ENCODE results near the gene KEL.
"Not testable (repeated sequence)": the region's sequence is repeated elsewhere in the genome, so short reads cannot be mapped to it uniquely, and the experiment has no call there.

The KEL gene, protein sequence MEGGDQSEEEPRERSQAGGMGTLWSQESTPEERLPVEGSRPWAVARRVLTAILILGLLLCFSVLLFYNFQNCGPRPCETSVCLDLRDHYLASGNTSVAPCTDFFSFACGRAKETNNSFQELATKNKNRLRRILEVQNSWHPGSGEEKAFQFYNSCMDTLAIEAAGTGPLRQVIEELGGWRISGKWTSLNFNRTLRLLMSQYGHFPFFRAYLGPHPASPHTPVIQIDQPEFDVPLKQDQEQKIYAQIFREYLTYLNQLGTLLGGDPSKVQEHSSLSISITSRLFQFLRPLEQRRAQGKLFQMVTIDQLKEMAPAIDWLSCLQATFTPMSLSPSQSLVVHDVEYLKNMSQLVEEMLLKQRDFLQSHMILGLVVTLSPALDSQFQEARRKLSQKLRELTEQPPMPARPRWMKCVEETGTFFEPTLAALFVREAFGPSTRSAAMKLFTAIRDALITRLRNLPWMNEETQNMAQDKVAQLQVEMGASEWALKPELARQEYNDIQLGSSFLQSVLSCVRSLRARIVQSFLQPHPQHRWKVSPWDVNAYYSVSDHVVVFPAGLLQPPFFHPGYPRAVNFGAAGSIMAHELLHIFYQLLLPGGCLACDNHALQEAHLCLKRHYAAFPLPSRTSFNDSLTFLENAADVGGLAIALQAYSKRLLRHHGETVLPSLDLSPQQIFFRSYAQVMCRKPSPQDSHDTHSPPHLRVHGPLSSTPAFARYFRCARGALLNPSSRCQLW

DNA sequence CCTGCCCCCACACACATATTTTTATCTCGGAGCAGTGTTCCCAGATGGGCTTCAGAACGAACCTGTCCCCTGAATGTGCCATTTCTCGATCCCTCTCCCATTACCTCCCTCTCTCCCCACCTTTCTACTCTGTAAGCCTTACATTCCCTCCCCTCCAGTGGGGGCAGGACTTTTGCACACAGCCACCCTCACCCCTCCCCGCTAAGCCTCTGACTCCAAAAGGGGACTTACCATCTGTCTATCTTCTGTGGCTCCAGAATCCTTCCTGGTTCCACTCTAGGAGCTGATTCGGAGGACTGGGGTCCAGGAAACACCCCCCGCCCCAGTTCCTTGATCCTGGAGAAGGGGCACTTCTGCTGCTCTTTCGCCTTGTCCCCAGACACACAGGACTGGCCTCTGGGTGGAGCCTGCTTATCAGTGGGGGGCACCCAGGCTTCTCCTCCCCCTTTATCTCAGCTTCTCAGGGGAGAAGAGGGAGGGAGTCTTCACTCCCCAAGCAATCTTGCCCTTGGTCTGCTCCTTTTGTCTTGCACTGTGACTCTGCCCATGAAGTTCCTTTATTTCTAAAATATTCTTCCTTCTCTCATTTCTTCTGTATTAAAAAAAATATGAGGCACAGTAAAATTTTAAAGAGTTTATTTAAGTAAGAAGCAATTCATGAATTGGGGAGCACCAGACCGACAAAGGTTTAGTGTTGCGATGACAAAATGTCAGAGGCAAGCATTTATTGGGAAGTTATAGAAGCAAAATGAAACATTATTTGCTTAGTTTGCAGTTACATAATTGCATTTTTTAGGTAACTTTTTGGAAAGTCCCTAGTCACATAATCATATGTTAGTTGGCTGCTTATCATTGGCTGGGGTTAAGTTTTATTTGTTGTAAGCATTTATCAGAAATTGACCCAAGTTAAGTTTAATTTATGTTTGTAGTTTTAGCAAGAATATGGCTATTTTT is at the start of gene KEL:
TSS of gene KEL (minus strand) at position 391 of the 954 bp plus-strand sequence. CDS start at position 234, 157 bp downstream.
- DNase-seq = no peak

DNA sequence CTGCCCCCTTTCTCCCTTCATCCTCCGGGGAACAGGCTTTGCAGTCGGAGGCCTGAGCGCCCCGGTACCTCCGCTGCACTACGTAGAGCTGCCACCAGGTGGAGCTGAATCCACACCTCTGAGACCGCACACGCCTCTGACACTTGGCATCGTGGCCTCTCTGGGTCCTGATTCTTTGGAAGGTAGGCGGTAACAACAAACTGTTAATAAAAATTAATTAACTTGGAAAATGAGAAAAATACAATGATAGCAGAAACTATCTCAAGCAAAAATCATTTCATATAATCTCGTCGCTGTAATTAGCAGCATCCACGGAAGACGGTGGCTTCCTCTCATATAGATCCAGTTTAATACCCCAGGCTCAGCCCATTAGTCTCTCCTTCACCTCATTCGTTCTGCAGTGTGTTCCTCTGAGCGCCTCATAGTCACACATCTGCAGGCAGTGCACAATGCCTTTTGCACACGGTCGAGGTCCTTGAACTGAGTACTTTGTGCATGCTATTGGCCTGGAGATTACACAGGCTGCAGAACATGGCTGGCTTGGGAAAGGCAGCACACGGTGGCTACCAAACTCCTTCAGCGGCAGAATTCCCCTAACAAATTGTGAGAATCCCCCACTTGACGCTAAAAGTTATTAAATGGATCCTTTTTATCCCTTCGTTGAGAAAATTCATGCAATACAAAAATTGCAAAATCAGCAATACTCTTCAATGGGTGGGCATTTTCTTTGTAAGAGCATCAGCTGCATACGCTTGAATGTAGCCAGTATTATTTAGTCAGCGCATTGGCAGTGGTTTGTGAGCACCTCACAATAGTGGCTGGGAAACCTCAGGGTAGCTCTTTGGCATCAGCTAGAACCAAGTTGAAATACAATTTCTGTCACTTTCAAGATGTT is 46.1 kb upstream of the KEL start:
- peak; percentile 80 to 82 for DNase-seq

DNA sequence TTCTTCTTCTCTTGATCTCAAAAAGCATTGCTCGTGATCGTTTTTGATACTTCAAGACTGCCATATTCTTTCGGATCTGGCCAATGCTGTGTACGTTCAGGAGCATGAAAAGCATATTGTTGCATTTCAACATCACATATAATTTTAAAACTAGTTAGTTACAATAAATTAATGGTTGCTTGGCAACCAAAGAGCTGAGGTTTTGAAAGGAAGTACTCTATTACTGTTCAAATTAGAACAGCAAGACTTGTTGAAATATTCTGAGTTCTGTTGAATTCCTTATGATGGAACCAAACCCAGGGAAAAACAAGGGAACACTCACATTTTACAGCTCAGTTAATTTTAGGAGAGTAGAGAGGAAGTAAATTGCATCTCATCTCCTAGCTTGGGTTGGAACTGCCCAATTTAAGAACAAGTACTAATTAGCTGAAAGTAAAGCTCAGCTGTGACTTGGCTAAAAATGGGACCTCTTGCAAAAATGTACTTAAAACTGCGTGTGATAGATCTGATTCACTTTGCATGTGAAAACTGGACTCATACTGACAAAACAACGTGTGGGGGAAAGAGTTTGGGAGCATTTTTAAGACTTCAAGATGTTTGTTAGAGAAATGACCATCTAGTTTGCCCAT is 43.6 kb upstream of the KEL start:
- no peak for DNase-seq

DNA sequence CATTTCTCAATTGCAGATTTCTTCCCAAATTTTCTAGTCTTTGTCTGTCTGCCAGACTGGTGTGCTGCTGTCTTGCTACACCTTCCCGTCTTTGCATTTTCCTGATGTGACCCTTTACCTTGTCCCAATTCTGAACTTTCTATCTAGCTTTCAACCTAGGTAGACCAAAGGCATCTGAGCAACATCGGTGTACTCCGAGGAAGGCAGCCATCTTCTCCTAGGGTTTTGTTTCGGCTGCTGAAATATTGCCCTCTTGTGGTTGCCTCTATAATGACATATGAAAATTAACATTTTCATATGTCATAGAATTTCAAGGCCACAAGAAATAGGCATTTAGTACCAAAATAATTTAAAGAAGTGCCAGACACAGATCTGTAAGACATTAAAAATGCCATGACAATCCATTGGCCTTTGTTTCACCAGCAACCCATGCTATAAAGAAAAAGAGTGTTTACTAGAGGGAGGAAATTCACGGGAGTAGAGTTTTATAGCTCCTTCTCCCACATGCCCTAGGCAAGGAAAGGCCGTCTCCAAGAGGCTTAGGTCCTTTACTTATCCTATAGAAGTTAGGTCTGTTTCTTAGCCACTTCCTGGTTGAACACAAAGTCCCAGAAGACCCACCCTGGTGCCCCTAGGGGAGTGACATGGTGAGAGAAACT is 41.4 kb upstream of the KEL start:
- peak; percentile 42 to 73 for DNase-seq

DNA sequence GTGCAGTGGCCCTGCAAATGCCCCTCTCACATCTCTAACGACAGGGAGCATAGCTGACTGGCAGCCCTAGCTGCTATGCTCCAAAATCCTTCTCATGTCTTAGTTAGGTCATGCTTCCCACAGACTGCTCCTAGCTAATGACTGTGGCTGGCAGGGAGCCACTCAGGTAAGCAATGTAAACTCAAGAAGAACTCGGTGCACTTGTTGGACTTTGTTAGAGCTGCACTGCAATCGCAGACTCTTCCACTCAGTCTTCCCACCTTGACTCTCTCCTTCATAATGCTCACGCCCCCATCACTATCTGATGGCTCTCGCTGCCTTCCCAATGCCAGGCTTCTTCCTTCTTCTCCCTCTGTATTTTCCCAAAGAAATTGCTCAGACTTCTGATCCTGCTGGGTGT is 40.7 kb upstream of the KEL start:
- no peak for DNase-seq

DNA sequence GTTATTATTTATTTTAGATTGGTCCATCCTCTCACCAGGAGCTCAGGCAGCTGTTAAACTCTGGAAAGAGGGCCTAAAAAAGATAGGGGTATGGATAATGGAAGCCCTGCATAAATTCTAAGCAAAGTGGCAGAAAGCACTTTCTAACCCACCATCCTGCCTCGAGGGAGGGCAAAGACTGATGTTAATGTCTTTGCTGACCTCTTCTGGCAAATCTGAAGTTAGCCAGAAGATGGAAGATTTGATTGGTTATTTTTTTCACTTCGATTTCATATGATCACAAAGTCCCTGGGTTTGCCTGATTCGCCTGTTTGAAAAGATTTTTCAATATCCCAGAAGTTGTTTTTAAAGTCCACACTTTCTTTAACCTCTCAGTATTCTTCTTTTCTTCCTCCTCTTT is 39.9 kb upstream of the KEL start:
- peak in 1 of 2 donors; percentile 21 for DNase-seq

DNA sequence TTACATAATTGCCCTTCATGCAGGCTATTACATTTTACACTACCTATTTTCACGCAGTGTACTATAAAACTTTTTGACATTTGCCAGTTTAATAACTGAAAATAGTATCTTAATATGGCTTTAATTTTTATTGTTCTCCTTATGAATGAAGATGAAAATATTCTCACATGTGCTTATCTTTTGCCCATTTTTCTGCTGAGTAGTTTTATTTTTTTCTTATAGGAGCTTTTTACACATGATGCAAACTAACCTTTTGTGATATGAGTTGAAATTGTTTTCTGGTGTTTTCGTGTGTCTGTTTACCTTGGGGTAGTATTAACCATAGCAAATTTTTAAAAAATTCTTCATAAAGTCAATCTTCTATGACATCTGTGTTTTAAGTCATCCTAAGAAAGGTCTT is 38.5 kb upstream of the KEL start:
- no peak for DNase-seq

DNA sequence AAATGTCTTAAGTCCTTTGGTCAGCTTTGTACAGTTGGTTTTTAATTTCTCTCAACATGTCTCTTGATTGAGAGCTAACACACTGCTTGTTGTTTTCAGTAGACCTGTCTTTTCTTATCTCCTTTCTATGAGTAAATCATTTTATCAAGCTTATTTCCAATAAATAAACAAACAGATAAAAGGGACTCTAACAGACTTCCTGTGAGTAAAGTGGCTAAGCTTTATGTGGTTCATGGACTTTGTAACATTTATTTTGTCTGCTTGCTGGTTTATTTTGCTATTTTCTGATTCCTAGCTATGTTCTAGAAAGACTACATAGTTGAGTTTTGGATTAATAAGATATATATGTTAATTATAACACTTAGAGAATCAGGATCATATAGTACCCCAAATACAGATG is 37.6 kb upstream of the KEL start:
- no peak for DNase-seq

DNA sequence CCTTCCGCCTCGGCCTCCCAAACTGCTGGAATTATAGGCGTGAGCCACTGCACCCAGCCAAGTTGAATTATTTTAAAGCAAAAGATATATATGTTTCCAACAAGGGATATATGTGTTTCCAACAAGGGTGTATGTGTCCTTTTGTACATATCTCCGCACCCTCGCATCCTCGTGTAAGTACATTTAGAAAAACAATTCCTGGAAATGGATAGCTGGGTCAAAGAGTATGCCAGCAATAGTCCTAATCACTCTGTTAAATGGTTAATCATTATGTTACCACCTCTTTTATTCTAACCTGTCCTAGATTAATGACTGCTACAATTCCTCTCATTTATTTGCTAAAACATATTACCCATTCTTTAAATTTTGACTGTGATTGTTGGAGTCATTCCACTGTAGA is 36.8 kb upstream of the KEL start:
- no peak for DNase-seq

DNA sequence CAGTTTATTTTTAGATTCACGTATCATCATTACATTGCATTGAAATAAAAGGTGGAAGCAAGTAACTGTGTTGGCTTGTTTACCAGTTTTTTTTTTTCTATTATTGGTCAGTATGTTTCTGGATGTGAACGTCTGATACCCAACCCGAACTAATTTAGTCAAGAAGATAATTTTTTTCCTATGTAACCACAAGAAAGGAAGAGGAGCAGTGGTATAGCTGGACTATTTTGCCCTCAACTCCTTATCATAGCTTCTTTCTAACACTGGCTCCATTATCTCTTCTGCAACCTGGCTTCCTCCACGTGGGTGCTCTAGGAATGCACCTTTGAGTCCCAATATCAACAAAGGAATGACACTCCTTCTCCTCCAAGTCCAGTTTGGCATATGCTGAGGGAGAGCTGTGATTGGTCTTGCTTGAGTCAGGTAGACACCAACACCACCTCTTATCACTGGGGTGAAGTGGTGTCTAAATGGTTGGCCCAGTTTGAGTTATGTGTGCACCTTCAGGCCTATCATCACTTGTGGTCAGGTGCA is 35.4 kb upstream of the KEL start:
- DNase-seq = no peak

DNA sequence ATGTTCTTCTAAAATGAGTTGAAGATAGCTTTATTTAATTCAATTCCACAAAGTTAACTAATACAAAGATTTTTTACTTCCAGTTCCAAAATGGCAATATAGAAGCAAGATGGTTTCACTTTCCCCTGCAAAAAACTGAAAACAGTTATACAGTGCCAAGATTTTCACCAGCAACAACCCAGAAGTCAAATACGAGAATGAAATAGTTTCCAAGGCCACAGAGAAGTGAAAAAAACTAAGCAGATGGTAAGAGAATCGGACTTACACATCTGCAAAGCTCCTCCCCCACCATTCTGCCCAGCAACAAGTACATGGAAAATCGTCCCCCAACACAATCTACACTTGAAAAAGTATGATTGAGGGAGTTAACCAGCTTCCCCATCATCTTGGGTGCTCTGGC is 30.3 kb upstream of the KEL start:
- DNase-seq = no peak

DNA sequence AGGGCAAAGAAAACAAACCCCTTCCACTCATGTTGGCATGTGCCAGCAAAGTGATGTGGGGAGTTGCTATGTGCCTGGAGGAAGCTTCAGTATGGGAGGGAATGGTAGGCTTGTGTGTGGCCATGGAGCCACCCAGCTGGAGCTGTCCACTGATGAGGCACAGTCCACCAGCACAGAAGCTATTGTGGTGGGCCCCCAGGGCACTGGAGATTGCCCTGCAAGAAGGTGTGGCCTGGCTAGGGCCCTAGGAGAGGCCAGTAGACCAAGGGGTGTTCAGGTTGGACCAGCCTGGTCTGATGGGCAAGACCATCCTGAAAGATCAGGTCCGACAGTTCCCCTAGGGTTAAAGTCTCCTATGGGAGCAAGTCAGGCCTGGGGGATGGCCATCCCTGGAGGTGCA is 22.1 kb upstream of the KEL start:
- no peak for DNase-seq

DNA sequence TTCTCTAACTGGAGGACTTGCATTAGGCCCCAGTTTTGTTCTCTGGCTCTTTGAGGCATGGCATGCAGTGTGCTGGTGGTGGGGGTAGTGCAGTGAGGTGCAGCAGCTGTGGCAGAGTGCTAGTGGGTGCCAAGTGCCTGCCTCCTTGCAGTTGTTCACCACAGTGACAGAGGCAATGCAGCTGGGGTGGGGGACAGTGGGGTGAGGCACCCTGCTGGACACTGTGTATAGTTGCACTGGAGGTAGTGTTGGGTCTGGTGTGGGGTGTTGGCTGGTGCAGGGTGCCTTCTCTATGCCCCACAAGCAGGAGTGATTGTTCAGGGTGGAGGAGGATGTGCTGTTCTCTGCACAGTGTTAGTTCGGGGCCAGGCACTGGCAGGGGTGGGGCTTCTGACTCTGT is 21.7 kb upstream of the KEL start:
- no peak for DNase-seq

DNA sequence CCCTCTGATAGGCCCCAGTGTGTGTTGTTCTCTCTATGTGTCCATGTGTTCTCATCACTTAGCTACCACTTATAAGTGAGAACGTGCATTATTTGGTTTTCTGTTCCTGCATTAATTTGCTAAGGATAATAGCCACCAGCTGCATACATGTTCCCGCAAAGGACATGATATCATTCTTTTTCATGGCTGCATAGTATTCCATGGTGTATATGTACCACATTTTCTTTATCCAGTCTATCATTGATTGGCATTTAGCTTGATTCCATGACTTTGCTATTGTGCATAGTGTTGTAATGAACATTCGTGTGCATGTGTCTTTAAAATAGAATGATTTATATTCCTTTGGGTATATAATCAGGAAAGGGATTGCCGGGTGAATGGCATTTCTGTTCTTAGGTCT is 16.2 kb upstream of the KEL start:
- DNase-seq = not testable (repeated sequence)

DNA sequence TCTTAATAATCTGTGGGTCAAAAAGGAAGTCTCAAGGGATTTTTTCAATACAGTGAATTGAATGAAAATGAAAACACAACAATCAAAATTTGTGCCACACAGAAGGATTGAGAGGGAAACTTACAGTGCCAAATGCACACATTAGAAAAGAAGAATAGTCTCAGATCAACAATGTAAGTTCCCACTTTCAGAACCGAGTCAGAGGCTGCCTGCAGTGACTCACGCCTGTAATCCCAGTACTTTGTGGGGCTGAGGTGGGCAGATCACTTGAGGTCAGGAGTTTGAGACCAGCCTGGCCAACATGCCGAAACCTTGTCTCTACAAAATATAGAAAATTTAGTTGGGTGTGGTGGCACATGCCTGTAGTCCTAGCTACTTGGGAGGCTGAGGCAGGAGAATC is 12.5 kb upstream of the KEL start:
- DNase-seq = no peak

DNA sequence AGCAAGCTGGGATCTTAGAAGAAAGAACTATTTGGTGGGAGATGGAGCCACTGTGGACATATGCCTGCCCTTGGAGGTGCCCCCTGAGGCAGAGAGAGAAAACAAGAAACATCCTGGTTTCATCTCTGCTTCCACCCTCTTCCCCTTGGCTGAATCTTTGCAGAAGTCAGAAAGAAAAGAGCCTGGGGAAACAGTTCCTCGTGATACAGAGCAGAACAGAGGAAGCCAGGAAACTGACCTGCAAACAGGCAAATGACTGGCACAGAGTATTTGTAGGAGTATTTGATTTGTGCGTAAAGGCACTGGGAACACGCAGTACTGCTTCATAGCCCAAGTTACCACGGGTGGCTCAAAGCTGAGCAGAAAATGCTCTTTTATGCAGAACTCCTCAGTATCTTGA is 7.0 kb upstream of the KEL start:
- DNase-seq = no peak

DNA sequence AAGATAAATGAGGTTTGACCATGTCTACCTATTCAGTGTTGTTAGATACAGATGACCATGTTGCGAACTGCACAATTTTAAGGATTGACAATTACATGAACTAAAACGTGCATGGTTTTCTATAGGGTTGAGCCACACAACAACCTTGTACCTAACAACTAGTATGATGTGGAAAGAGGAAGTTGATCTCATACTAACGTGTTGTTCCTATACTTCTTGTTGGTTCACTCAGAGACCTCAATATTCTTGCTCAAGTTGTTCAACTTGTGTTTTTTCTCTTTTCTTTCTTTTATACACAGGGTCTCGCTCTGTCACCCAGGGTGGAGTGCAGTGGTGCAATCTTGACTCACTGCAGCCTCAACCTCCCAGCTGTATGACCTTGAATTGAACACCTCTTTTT is 6.1 kb upstream of the KEL start:
- DNase-seq = no peak

DNA sequence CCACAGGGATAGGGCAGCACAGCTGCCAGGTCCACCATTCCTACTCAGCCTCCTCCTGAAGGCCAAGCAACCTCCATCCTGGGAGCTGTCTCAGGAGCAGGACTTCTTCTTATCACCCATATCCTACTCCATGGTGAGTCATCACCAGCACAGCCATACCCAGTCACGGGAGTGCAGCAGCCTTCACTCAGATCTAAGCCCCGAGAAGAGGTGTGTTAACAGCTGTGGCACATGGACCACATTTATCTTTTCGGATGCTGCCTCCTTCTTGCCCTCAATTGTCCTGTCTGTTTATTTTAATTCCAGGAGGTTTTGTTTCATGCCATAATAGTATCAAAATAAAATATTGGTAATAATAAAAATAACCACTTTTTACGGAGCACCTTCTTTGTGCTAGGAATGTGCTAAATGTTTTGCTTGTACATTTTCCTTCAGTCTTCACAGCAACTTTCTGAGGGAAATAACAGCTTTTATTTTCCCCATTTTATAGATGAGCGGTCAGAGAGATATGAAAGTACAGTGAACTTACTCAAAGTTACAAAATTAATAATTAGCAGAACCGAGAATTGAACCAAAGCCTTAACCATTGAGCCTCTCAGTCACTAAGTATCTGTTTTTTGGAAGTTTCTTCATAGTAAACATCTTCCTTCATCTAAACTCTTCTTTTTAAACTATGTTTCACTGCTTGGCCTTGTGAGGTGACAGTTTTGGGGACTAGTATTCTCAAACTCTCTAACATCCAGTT is 2.5 kb upstream of the KEL start:
- no peak for DNase-seq

DNA sequence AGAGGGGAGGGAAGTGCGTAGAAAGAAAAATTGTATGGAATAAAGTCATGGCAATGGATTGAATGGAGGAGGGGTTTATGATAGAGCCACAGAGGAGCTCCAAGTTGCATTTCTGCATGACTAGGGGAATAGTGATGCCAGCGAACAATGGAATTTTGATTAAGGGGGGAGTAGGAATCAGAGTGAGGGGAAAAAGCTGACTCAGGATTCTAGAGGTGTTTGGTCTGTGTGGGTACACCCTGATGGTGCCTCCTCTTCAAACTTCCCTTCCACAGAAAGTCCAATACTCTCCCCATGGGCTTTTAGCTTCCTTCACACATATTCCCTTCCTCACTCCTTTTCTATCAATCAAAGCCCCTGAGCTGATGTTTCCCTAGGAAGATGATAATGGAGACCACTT is 1.8 kb upstream of the KEL start:
- DNase-seq = no peak

DNA sequence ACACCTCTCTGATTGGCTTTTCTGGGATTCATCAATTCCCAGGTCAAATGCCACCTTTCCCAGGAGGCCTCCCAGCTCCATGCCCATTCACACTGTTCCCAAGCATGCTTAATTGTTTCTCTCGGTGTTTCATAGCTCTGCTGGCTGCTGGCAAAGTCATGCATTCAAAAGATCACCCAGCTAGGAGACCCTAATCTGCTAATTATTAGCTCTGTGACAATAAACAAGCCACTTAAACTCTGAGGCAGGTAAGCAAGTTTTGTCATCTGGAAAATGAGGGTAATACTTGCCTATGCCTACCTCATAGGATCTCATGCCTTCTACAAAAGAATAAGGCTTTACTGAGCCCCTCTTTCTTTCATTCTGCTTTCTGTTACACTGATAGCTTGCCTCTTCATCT is 828 bp upstream of the KEL start:
- no peak for DNase-seq

Measured in CD4-positive, alpha-beta T cell treated with Interleukin-1 beta for 1 hour (primary cell).